ENCODE measurements around the gene METAP1.

- TF ChIP-seq, protein P1, sequence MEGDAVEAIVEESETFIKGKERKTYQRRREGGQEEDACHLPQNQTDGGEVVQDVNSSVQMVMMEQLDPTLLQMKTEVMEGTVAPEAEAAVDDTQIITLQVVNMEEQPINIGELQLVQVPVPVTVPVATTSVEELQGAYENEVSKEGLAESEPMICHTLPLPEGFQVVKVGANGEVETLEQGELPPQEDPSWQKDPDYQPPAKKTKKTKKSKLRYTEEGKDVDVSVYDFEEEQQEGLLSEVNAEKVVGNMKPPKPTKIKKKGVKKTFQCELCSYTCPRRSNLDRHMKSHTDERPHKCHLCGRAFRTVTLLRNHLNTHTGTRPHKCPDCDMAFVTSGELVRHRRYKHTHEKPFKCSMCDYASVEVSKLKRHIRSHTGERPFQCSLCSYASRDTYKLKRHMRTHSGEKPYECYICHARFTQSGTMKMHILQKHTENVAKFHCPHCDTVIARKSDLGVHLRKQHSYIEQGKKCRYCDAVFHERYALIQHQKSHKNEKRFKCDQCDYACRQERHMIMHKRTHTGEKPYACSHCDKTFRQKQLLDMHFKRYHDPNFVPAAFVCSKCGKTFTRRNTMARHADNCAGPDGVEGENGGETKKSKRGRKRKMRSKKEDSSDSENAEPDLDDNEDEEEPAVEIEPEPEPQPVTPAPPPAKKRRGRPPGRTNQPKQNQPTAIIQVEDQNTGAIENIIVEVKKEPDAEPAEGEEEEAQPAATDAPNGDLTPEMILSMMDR (conservative IDR thresholded peaks at IDR 0.05; ENCODE audit: low read depth in 2 of 2): no peak
- TF ChIP-seq ETS1 (IDR thresholded peaks at IDR 0.05) (no peak), EZH2 (IDR thresholded peaks at IDR 0.05; ENCODE audit: low read depth, unreplicated experiment) (no peak), EZH2phosphoT487 (IDR thresholded peaks at IDR 0.05; ENCODE audit: unreplicated experiment) (no peak), POLR2AphosphoS5 (IDR thresholded peaks at IDR 0.05; ENCODE audit: low read depth) (no peak), STAT1 (IDR thresholded peaks at IDR 0.05; ENCODE audit: unreplicated experiment) (no peak), JUNB (IDR thresholded peaks at IDR 0.05; ENCODE audit: unreplicated experiment) (no peak), NANOG (IDR thresholded peaks at IDR 0.05; ENCODE audit: borderline replicate concordance) (no peak)
- TF ChIP-seq, protein P2, sequence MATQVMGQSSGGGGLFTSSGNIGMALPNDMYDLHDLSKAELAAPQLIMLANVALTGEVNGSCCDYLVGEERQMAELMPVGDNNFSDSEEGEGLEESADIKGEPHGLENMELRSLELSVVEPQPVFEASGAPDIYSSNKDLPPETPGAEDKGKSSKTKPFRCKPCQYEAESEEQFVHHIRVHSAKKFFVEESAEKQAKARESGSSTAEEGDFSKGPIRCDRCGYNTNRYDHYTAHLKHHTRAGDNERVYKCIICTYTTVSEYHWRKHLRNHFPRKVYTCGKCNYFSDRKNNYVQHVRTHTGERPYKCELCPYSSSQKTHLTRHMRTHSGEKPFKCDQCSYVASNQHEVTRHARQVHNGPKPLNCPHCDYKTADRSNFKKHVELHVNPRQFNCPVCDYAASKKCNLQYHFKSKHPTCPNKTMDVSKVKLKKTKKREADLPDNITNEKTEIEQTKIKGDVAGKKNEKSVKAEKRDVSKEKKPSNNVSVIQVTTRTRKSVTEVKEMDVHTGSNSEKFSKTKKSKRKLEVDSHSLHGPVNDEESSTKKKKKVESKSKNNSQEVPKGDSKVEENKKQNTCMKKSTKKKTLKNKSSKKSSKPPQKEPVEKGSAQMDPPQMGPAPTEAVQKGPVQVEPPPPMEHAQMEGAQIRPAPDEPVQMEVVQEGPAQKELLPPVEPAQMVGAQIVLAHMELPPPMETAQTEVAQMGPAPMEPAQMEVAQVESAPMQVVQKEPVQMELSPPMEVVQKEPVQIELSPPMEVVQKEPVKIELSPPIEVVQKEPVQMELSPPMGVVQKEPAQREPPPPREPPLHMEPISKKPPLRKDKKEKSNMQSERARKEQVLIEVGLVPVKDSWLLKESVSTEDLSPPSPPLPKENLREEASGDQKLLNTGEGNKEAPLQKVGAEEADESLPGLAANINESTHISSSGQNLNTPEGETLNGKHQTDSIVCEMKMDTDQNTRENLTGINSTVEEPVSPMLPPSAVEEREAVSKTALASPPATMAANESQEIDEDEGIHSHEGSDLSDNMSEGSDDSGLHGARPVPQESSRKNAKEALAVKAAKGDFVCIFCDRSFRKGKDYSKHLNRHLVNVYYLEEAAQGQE (IDR thresholded peaks at IDR 0.05; ENCODE audit: unreplicated experiment): no peak
Measured at GRCh38 chr4:98996056-98996764, 689 bp downstream of the METAP1 start.

Data from GM23338 (cell line).